GM19397 (cell line): ENCODE measurements around the gene PPM1E.

Experiments used
- ATAC-seq: cut with Tn5 transposase; IDR thresholded peaks from one replicate; pipeline ENCODE4 v1.9.1; 2021; ENCODE audit warnings: mild to moderate bottlenecking, moderate library complexity; ENCODE audit not compliant: unreplicated experiment

PPM1E gene

DNA sequence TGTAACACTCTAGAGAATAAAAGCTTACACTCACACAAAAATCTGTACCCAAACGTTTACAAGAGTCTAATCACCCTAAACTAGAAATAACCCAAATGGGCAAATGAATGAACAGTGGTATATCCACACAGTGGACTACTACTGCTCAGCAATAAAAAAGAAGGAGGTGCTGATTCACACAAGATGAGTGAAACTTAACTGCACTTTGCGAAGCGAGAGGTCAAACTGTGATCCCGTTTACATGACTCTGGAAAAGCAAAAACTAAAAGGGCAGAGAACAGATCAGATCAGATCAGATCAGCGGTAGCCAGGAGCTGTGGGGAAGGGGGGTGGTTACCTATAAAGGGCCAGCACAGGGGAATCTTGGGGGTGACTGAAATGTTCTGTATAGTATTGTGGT is 237.7 kb downstream of the PPM1E start:
- no peak for ATAC-seq

DNA sequence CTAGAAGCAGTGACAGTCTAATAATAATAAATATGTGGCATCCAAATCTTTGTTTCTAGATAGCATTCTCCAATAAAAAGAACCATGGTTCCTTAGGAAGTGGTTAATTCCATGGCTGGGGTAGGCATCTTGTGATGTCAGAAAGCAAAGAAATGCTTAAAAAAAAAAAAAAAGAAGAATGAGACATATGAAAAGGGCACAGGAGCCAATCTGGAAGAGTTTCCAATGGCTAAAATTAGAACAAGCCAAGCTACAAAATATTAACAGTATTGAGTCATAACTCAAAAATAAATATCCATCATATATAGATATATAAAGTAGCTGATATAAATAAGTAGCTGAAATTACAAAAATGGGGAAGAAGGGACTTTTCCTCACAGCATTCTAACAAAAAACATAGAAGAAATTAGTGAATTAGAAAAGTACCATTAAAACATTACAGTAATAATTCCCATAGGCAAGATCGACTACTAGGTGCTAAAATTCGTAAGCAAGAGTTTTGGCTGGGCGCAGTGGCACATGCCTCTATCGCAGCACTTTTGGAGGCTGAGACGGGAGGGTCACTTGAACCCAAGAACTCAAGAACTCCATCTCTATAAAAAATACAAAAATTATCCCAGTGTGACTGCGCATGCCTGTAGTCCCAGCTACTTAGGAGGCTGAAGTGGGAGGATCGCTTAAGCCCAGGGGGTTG is 239.7 kb downstream of the PPM1E start:
- no peak for ATAC-seq

DNA sequence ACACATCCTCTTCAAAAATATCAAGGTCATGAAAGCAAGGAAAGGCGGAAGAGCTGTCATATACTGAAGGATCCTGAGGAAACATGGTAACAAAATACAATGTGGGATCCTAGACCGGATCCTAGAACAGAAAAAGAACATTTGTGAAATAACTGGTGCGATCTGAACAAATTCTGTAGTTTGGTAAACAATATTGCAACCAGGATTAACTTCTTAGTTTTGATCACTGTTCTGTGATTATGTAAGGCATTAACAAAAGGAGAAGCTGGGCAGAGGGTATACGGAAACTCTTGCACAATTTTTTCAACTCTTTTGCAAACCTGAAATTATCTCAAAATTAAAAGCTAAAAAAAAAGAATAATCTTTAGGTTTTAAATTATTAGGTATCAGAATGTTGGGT is 241.3 kb downstream of the PPM1E start:
- ATAC-seq = no peak

DNA sequence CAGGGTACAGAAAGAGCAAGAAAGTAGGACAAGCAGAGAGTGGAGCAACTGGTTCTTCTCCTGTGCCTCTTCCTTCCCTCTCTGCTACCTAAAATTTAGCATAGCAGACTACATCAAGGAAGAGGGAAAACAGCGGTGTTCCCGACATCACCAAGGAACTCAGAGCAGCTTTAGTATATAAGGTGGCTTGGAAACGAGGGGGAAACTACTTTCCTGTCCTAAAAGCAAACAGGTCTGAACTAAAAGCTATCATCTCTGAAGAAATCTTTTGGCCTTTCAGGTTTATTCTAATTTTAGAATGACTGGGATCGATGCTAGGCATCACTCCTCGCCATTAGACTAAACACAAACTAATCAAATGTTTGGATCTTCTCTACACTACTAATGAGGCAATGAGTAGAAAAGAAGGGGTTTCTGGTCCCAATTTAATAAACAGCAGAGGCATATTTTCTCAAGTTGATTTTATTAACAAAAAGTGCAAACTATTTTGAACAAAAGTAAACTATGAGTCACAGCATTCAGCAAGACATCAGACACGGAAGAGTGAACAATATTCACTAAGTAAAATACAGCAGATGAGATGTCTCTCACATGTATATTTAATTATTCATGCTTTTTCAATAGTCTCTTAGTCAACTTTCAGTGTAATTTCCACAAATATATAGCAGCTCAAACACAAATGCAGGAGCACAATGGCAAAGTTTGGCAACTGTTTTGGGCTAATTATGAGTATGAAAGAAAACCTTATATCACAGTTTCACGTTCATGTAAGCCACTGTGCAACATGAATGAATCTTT is 242.3 kb downstream of the PPM1E start:
- no peak for ATAC-seq

DNA sequence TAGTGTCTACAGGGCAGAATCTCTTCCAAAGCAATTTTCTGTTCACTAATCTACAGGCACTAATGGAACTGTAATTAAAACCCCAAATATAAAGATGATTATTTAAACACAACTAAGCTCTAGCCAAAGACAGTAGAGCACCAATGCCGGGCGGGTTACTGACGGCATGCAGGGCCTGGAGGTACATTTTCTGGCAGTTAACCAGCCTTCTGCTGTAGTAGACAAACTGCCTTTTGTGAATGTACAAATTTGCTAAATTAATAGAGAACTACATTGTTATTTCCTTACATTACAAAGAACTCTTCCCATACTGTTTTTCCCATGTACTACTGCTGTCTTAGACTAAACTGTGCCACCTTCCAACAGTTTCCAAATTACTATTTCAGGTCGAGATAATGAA is 243.2 kb downstream of the PPM1E start:
- ATAC-seq = no peak

DNA sequence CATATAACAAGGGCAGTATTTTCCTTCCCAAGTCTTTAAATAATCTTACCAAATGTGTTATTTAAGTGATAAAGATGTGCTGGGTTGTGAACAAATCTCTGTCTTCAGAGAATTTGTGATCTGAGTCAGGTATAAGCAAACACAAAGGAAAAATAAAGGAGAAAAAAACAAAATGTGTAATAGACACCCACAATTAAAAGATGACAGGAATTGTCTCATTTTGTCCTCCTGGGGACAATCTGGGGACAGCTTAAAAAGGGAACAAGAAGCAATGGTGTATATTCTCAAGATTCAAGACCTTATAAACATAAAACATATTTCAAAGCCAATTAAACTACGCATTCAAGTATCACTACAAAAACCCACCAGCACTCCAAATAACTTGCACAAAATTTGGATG is 243.8 kb downstream of the PPM1E start:
- ATAC-seq = no peak

DNA sequence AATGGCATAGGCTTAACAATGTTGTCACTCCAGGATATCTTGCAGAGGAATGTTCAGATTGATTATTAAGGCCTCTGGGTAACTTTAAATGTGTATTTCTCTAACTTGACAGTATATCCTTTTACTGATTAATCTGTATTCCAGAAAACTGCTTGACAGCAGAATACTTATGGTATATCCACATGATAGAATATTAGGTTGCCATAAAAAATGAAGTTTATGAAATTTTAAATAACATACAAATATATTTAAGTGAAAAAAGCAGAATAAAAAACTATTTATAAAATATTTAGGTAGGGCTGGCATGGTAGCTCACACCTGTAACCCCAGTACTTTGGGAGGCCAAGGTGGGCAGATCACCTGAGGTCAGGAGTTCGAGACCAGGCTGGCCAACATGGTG is 244.4 kb downstream of the PPM1E start:
- ATAC-seq = no peak

DNA sequence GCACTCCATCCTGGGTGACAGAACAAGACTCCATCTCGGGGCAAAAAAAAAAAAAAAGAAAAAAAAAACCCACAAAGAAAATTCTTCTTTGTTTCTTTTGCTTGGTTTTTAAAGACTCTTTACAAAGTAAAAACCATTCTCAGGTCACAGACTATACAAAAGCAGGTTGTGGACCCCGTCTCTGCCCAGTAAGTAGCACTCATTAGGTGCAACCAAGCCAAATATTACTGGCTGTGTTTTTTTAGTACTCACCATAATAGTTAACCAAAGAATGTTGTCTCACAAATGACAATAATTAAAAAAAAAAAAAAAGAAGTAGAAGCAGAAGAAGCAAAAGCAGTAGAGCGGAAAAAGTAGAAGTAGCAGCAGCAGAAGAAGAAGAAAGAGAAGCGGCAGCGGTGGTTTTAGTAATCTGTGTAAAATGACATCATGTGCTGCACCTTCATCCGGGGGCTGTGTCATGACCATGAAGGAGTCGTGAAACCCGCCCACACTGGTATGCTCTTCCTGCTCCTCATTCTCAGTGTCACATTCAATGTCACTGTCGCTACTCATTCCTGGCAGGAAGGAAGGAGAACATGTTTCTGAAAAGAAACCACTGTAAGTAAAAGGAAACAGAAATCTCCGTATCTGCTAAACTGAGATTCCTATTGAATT is 245.6 kb downstream of the PPM1E start:
- ATAC-seq = peak; percentile 86

DNA sequence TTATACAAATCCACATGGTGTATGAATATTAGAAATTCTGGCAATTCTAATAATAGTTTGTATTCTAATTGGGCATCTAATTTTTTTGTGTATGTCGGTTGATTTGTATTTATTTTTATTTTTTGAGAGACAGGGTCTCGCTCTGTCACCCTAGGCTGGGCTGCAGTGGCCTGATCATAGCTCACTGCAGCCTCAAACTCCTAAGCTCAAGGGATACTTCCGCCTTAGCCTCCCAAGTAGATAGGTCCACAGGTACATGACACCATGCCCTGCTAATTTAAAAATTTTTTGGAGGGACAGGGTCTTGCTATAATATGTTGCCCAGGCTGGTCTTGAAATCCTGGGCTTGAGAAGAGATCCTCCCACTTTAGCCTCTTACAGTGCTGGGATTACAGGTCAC is 246.5 kb downstream of the PPM1E start:
- no peak for ATAC-seq

DNA sequence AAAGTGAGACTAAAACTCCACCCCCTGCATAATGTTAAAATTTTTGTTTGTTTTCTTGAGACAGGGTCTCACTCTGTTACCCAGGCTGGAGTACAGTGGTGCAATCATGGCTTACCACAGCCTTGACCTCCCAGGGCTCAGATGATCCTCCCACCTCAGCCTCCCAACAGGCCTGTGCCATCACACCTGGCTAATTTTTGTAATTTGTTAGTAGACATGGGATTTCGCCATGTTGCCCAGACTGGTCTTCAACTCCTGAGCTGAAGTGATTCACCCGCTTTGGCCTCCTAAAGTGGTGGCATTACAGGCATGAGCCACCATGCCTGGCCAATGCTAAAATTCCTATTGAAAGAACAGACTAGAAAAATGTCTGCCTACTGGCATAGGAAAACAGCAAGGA is 247.2 kb downstream of the PPM1E start:
- ATAC-seq = no peak

DNA sequence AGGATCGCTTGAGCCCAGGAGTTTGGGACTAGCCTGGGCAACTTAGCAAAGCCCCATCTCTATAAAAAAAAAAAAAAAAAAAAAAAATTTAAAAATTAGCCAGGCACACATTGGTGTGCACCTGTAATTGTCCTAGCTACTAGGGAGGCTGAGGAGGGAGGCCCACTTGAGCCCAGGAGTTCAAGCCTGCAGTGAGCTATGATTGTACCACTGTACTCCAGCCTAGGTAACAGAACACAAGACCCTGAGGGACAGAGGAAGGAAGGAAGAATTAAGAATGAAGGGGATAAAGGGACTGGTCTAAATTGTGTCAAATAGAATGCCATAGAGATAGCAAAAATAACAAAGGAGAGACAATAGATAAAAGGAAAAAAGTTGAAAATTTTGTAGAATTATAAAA is 248.2 kb downstream of the PPM1E start:
- no peak for ATAC-seq

DNA sequence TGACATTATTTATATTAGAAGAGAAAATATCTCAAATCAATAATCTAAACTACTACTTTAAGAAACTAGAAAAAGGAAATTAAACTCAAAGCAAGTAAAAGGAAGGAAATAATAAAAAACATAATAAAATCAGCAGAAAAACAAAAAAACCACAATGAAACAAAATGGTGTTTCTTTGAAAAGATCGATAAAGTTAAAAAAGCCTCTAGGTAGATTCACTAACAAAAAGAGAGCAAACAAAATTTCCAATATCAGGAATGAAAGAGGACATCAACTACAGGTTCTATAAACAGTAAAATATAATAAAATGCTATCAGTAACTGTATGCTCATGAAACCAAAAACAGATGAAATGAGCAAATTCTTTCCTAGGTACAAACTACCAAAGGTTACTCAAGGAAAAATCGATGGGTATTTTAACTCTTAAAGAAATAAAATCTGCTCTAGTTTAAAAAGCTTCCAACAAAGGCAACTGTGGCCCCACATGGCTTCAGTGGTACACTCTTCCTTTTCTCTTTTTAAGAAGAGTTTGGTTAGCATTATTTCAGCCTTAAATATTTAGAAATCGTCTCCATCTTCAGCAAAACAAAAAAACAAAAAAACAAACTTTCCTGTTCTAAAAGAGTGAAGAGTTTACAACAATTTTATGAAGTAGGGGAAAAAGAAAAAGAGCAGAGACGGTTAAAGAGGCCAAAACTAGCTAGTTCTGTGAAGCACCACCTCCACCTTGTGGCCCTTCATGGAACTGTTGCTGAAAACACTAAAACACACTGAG is 248.9 kb downstream of the PPM1E start:
- no peak for ATAC-seq

DNA sequence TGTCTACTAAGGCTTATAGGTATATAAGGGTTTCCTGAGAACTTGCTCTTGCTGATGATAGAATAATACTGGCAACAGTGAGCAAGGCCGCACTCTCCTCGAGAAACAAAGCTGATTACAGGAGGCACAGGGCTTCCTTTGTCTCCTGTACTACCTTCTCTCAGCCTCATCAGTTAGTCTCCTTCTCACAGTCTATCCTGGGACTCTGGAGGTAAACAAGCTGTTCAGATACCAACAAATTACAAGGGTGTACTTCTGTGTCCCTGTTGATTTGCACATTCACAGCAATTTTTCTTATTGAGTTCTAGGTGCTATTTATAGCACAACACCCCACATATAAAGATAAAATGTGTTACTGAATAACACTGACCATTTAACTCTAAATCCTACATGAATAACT is 252.3 kb downstream of the PPM1E start:
- ATAC-seq = no peak

DNA sequence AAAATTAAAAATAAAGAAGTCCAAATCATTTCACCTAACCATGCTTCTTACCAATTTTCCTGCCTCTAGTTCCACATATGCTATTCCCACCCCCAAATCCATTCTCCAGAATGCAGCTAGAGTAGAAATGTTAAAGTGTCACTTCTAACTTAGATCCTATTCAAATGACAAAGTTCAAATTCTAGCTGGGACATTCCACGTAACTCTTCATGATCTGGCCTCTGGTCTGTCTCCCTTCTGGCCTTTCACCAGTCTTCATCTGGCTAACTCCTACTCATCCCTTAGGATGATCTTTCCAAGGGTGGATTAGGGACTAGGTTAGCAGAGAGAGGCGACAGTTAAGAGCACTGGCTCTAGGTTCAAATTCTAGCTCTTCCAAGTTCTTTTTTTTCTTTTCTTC is 253.1 kb downstream of the PPM1E start:
- no peak for ATAC-seq

DNA sequence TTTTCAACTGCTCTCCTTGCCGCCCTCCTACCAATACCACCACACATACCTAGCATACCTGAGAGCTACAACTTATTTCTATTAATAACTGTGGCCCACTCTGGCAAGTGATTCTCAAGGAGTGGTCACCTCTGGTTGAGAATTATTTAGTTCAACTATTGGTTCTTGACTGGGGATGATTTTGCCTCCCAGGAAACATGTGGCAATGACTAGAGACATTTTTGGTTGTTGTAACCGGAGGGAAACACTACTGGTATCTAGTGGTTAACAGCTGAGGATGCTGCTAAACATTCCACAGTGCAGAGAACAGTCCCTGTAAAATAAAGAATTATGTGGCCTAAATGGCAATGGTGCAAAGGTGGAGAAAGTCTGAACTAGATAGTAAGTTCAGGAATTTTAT is 254.4 kb downstream of the PPM1E start:
- ATAC-seq = no peak

DNA sequence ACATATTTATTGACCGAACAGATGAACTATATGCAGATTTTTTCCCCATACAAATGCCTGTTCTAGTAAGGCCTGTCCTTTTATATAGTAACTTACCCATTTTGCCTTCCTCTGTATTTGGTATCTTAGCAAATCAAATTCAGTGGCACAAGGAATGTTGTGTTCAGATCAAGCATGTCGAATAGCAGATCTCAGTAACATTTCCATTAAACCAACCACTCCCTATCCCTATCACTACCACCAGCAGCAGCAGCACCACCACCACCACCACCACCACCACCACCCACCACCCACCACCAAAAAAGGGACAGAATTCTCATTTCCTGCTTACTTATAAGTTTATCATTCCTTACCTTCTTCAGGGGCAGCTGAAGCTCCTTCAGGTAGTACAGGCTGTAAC is 256.3 kb downstream of the PPM1E start:
- no peak for ATAC-seq

DNA sequence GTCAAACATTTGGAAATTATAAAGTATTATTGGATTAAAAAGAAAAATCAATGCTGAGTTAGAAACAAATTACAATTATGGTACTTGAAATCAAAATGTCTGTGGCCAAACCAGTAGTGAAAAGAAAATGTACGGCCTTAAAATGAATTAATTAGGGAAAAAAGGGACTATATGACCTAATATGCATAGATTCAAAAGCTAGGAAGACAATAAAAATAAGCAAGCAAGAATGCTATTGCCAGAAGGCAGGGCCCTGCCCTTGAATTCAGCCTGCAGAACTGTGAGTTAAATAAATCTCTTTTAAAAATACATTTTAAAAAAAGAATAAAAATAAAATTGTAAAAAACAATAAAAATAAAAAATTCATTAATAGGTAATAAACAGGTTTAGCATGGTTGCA is 262.4 kb downstream of the PPM1E start:
- ATAC-seq = no peak

DNA sequence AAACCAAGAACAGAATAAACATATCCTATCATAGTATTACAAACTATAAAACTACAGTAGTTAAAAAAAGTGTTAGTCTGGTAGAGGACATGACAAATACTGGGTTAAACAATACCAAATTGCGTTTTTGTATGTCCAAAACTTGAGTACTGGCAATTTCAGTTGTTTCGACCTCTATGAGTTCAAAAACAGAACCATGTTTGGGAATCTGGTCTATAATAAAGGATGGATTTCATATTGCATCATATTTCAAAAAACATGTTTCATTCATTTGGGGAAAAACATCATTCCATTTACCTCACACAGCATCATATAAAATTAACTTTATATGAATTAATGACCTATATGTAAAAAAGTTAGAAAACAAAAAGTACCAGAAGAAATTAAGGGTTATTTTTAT is 269.3 kb downstream of the PPM1E start:
- ATAC-seq = no peak

DNA sequence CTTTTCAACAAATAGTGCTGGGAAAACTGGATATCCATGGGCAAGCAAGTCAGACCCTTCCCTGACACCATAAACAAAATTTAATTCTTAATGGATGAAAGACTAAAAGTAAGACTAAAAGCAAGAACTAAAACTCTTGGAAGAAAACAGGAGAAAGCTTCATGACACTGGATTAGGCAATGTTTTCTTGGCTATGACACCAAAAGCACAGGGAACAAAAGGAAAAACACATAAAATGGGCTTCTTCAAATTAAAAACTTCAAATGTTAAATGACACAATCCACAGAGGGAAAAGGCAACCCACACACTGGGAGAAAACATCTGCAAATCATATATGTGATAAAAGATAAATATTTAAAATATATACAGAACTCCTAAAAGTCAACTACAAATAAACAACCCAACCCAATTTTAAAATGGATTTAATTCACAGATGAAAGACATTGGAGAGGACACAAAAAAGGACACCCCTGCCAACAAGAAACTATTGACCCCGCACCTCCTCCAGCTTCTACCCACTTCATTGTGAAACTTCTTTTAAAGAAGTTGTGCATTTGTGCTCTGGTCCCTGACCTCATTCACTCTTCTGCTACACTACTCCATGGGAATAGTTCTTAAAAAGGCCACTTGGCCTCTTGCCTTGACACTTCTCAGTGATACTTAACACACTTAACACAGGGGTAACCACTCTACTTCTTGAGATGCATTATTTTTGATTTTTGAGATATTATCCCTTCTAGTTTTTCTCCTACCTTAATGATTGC is 270.7 kb downstream of the PPM1E start:
- ATAC-seq = no peak

DNA sequence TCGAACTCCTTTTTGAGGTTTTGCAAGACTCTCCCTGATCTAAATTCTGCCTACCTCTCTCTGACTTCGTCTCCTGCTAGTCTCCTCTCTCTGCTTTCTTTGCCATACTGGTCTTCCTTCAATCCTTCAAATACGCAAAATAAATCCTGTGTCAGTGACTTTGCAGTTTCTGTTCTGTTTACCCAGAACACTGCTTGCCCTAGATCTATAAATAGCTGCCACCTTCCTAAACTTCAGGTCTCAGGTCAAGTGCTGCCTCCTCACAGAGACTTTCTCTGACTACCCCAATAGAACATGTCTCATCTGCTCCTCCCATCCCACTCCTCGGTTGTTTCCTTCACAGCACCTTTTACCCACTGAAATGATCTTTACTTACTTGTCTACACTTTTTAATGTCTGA is 272.1 kb downstream of the PPM1E start:
- ATAC-seq = no peak

DNA sequence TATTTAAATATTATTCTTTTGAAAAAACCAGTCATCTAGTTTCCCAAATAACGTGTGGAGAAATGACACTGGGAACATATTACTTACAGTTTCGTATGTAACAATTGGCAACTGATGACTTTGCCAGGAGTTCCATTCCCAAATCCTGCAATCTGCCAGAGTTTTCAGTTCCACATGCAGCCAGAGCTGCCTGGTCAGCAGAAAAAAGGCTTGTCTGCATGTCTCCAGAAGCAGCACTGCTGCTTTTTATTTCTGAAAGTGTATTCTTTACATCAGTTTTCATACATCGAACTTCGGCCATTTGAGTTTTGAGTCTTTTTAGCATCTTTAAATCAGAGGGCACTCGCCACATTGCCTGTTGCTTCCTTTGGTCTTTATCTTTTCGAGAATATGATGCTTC is 272.7 kb downstream of the PPM1E start:
- no peak for ATAC-seq
